ENCODE results near the gene CHST5. TPM values are rescaled to one million over a fixed set of nuclear protein-coding genes. Genes with fewer than 3 reads are reported as not detected.

The CHST5 gene
- total and polyA plus RNA-seq, 9 of the 15 experiments (the other 6 are each of a cell fraction or from before 2014, with no cell fraction given): 0.06 to 0.21 (median 0.14) TPM; not detected in 5

- TF ChIP-seq CHD7 (IDR thresholded peaks at IDR 0.05; ENCODE audit: low read depth, low read length) (no peak), ZNF316 (IDR thresholded peaks at IDR 0.05) (no peak), NFIC (IDR thresholded peaks at IDR 0.05) (no peak), ZNF134 (CRISPR knock-in tag; conservative IDR thresholded peaks at IDR 0.05) (no peak), E2F3 (CRISPR knock-in tag; IDR thresholded peaks at IDR 0.05) (no peak), PHF8 (IDR thresholded peaks at IDR 0.05; ENCODE audit: borderline replicate concordance, low read length) (peak; percentile 65; the same call in 1 of the 2 replicates), THRAP3 (IDR thresholded peaks at IDR 0.05; ENCODE audit: borderline replicate concordance) (no peak), MAZ (CRISPR knock-in tag; conservative IDR thresholded peaks at IDR 0.05 in 1 of 2, IDR thresholded peaks at IDR 0.05 in 1 of 2) (peak in 1 of 2 experiments; percentile 30; a peak in 1 of 4 replicates), EZH2 (IDR thresholded peaks at IDR 0.05; ENCODE audit: borderline replicate concordance, low read depth, low read length) (no peak), ELF1 (tag; IDR thresholded peaks at IDR 0.05) (0 out of 2 replicates have a peak, but pooled peaks have one; percentile 46), SMARCA5 (IDR thresholded peaks at IDR 0.05) (no peak), NFE2L1 (tag; IDR thresholded peaks at IDR 0.05; ENCODE audit: borderline replicate concordance, low read depth) (no peak), ZBTB8A (IDR thresholded peaks at IDR 0.05; ENCODE audit: partially characterized antibody) (no peak), L3MBTL2 (IDR thresholded peaks at IDR 0.05) (no peak), CREBBP (IDR thresholded peaks at IDR 0.05; ENCODE audit: low read depth, low read length) (no peak), ZNF165 (CRISPR knock-in tag; IDR thresholded peaks at IDR 0.05; ENCODE audit: borderline replicate concordance) (no peak), GATA2 (CRISPR knock-in tag; IDR thresholded peaks at IDR 0.05) (no peak)
- TF ChIP-seq, protein P1, sequence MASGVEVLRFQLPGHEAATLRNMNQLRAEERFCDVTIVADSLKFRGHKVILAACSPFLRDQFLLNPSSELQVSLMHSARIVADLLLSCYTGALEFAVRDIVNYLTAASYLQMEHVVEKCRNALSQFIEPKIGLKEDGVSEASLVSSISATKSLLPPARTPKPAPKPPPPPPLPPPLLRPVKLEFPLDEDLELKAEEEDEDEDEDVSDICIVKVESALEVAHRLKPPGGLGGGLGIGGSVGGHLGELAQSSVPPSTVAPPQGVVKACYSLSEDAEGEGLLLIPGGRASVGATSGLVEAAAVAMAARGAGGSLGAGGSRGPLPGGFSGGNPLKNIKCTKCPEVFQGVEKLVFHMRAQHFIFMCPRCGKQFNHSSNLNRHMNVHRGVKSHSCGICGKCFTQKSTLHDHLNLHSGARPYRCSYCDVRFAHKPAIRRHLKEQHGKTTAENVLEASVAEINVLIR (CRISPR knock-in tag; IDR thresholded peaks at IDR 0.05): peak; percentile 63
Measured at GRCh38 chr16:75555213-75555706, 19.4 kb upstream of the CHST5 start (continued).

Data from K562 (cell line).